Body of pancreas (tissue), 4 donors: ENCODE results near the gene CLEC4G. TPM values are rescaled to one million over a fixed set of nuclear protein-coding genes. Genes with fewer than 3 reads are reported as not detected.

Source experiments
- ATAC-seq: fragments of 150-250 bp; one replicate; pipeline ENCODE4 v1.9.1; 2016
- DNase-seq, 4 donors: peaks; one replicate each; pipeline ENCODE4 v3.0.0-alpha.2; 2019
- H3K27ac ChIP-seq, 4 donors: fragments of 200-600 bp; sonication (generic); 1 replicate in 3 of 4; 2 replicates in 1 of 4; pipeline versions ENCODE4 v1.5.1 to v1.6.1; 2016 to 2019; ENCODE audit warnings: mild to moderate bottlenecking in 1 of 4, mixed read lengths in 1 of 4, moderate library complexity in 1 of 4
- H3K27me3 ChIP-seq, 2 donors: fragments of 200-600 bp; sonication (generic); one replicate each; pipeline ENCODE4 v1.6.0; 2016; ENCODE audit warnings: mild to moderate bottlenecking in 1 of 2
- H3K36me3 ChIP-seq, 2 donors: fragments of 200-600 bp; sonication (generic); replicated peaks in 1 of 2; 2 replicates each; pipeline ENCODE4 v1.5.1; 2016; ENCODE audit warnings: low read depth in 2 of 2; ENCODE audit not compliant: insufficient read depth in 1 of 2
- H3K4me1 ChIP-seq: fragments of 200-600 bp; sonication (generic); one replicate; pipeline ENCODE4 v1.6.0; 2016
- H3K4me3 ChIP-seq, 2 donors: fragments of 200-600 bp; sonication (generic); 1 replicate in 1 of 2; 2 replicates in 1 of 2; pipeline ENCODE4 v1.5.1; 2016 to 2019
- H3K9me3 ChIP-seq, 3 donors: fragments of 200-600 bp; sonication (generic); 1 replicate in 2 of 3; 2 replicates in 1 of 3; pipeline ENCODE4 v1.5.1; 2016
- POLR2A ChIP-seq, 3 donors: fragments of 450-650 bp; IDR thresholded peaks; one replicate each; pipeline ENCODE4 v1.6.1; 2016; ENCODE audit warnings: antibody characterized with exemption in 3 of 3, mild to moderate bottlenecking in 2 of 3
- WGBS, 2 donors: methylation state at CpG; one replicate each; pipeline ENCODE4 v1.1.5; 2017; 5-methylcytosine and 5-hydroxymethylcytosine counted together
- intact Hi-C: fragments of 100-400 bp; cut with DNase I; formaldehyde crosslinking; loops from one replicate; pipeline ENCODE4 v1.15.1; 2023
- total RNA-seq, 2 donors: library from RNA; depleted of rRNA; stranded (reverse); fragments of >200 nt; gene quantifications; one replicate each; pipeline ENCODE4 v1.1.0, GENCODE V29; 2016
- TF ChIP-seq, protein P1 (sequence below), 7 experiments: fragments of 450-650 bp in 4 of 7; fragments of 200-600 bp in 3 of 7; sonication (generic) in 3 of 7; IDR thresholded peaks; one replicate each; pipeline ENCODE4 v1.5.1; 2016 to 2019; ENCODE audit warnings: antibody characterized with exemption in 7 of 7

Gene CLEC4G
- total RNA-seq, 2 donors from 2014 or later: 0.52 to 6.6 TPM

DNA sequence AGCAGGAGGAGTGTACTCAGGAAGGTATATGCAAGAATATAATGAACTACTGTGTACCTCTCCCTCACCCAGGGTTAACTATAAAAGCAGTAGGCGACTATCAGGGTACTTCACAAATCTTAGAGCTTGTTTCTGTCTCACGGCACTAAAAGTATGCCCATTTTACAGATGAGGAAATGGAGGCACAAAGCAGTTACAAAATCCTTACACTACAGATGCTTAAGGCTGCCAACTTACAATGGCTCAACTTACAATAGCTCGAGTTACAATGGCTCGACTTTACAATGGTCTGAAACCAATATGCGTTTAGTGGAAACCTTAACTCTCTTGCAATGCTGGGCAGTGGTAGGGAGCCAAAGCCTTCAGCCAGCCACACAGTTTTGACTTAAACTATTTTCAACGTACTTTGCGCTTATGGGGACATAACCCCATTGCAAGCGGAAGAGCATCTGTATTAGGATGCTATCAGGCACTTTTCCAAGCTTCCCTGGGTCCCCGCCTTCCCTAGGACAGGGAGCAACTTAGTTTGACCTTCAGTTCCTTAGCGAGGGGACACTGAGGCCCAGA lies 34.1 kb downstream of the CLEC4G start:
- H3K27me3 ChIP-seq: peaks cover 0 to 5% of the 10 kb centered on the region in 2 donors
- H3K4me1 ChIP-seq: no peaks in the 10 kb centered on the region
- no peaks in the 10 kb centered on the region for H3K36me3 ChIP-seq
- H3K9me3 ChIP-seq: no peaks in the 10 kb centered on the region
- ATAC-seq: no peak
- no peak overlapping the region for H3K4me3 ChIP-seq
- intact Hi-C loops: no loop called here
- TF ChIP-seq, protein P1, sequence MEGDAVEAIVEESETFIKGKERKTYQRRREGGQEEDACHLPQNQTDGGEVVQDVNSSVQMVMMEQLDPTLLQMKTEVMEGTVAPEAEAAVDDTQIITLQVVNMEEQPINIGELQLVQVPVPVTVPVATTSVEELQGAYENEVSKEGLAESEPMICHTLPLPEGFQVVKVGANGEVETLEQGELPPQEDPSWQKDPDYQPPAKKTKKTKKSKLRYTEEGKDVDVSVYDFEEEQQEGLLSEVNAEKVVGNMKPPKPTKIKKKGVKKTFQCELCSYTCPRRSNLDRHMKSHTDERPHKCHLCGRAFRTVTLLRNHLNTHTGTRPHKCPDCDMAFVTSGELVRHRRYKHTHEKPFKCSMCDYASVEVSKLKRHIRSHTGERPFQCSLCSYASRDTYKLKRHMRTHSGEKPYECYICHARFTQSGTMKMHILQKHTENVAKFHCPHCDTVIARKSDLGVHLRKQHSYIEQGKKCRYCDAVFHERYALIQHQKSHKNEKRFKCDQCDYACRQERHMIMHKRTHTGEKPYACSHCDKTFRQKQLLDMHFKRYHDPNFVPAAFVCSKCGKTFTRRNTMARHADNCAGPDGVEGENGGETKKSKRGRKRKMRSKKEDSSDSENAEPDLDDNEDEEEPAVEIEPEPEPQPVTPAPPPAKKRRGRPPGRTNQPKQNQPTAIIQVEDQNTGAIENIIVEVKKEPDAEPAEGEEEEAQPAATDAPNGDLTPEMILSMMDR (IDR thresholded peaks at IDR 0.05): no peak
- TF ChIP-seq POLR2A (IDR thresholded peaks at IDR 0.05): no peak
- no peak for DNase-seq
- 62 to 73% methylated on average over 9 to 10 of the region's 10 CpGs for WGBS, 2 donors
- no peak overlapping the region for H3K27ac ChIP-seq

DNA sequence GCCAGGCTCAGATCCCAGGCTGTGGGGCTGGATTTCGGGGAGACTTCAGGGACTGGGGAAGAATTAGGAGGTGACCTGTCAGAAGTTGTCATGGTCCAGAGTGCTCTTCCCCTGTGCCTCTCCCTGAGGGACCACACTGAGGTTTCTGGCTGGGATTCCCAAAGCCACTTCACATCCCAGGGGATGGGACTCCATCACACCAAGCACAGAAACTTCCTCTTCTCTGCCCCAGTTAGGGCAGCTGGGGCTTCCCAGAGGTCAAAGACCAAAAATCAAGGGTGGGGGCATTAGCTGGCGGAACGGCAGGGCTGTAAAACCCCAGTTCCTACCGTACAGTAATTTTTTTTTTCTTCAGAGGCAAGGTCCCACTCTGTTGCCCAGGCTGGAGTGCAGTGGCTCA lies 37.4 kb downstream of the CLEC4G start:
- H3K4me1 ChIP-seq: no peaks in the 10 kb centered on the region
- intact Hi-C loops: no loop called here
- DNase-seq (no peak), ATAC-seq (no peak)
- no peaks in the 10 kb centered on the region for H3K36me3 ChIP-seq
- H3K9me3 ChIP-seq: no peaks in the 10 kb centered on the region
- TF ChIP-seq POLR2A (IDR thresholded peaks at IDR 0.05): no peak
- TF ChIP-seq, protein P1 (IDR thresholded peaks at IDR 0.05): no peak
- H3K4me3 ChIP-seq: no peak overlapping the region
- H3K27ac ChIP-seq: no peak overlapping the region
- peaks cover 0 to 5% of the 10 kb centered on the region in 2 donors for H3K27me3 ChIP-seq
- WGBS, 2 donors: 33 to 41% methylated on average over 4 of the region's 4 CpGs

DNA sequence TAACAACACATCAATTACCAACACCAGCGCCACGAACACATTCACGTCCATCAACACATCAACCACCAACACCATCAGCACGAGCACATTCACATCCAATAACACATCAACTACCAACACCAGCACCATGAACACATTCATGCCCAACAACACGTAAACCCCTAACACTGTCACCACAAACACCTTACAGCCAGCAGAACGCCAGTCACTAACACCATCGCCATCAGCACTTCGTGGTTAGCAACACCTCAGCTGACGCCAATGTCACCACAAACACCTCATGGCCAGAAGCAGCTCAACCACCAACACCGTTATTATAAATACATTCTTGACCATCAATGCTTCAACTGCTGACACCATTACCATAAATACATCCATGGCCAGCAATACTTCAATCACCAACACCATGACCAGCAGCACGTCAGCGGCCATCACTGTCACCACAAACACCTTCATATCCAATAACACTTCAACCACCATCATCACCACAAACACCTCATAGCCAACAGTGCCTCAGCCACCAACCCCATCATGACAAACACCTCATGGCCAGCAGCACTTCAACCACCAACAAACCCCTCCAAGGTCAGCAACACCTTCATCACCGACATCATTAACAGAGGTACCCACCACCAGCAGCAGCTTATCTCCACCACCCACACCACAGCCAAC lies 39.4 kb downstream of the CLEC4G start:
- WGBS, 2 donors: 58 to 70% methylated on average over 13 of the region's 13 CpGs
- no peak for DNase-seq
- Histone ChIP-seq H3K9me3 (no peaks in the 10 kb centered on the region), H3K27me3 (no peaks in the 10 kb centered on the region), H3K4me3 (no peak overlapping the region), H3K27ac (no peak overlapping the region), H3K36me3 (no peaks in the 10 kb centered on the region), H3K4me1 (no peaks in the 10 kb centered on the region)
- intact Hi-C loops: no loop called here
- ATAC-seq: no peak
- TF ChIP-seq, protein P1 (IDR thresholded peaks at IDR 0.05): no peak
- no peak for TF ChIP-seq POLR2A (IDR thresholded peaks at IDR 0.05)

DNA sequence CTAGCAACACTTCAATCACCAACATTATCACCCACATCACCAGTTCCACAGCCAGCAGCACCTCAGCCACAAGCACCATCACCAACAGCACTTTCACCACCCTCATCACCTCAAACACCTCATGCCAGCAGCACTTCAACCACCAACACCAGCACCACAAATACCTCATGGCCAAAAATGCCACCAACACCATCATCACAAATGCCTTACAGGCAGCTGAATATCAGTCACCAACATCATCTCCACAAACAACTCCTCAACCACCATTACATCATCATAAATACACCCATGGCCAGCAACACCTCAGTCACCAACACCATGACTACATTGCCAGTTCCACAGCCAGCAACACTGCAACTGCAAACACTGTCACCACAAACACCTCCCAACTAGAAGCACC lies 40.4 kb downstream of the CLEC4G start:
- intact Hi-C loops: no loop called here
- no peak for ATAC-seq
- no peaks in the 10 kb centered on the region for H3K4me1 ChIP-seq
- H3K36me3 ChIP-seq: no peaks in the 10 kb centered on the region
- H3K27ac ChIP-seq: no peak overlapping the region
- TF ChIP-seq POLR2A (IDR thresholded peaks at IDR 0.05): no peak
- TF ChIP-seq, protein P1 (IDR thresholded peaks at IDR 0.05): no peak
- H3K27me3 ChIP-seq: no peaks in the 10 kb centered on the region
- no peak overlapping the region for H3K4me3 ChIP-seq
- H3K9me3 ChIP-seq: no peaks in the 10 kb centered on the region
- no peak for DNase-seq

DNA sequence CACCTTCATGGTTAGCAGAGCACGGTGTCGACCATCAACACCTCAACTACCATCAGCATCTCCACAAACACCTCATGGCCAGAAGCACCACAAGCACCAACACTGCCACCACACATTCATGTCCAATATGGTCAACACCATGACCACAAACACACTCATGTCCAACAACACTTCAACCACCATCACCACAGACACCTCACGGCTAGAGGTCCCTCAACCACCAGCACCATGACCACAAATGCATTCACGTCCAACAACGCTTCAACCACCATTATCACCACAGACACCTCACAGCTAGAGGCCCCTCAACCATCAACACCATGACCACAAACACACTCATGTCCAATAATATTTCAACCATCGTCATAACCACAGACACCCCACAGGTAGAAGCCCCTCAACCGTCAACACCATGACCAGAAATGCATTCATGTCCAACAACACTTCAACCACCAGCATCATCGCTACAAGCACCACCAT lies 41.1 kb downstream of the CLEC4G start:
- intact Hi-C loops: no loop called here
- ATAC-seq (no peak), DNase-seq (no peak)
- Histone ChIP-seq H3K27ac (no peak overlapping the region), H3K36me3 (no peaks in the 10 kb centered on the region), H3K27me3 (no peaks in the 10 kb centered on the region), H3K4me3 (no peak overlapping the region), H3K4me1 (no peaks in the 10 kb centered on the region), H3K9me3 (no peaks in the 10 kb centered on the region)
- 70 to 74% methylated on average over 8 of the region's 8 CpGs for WGBS, 2 donors
- TF ChIP-seq POLR2A (IDR thresholded peaks at IDR 0.05): no peak
- TF ChIP-seq, protein P1 (IDR thresholded peaks at IDR 0.05): no peak
